Naive thymus-derived CD4-positive, alpha-beta T cell (primary cell): Measurements from ENCODE around the gene UBL4B. TPM values are rescaled to one million over a fixed set of nuclear protein-coding genes. Genes with fewer than 3 reads are reported as not detected.

Experiments
- ATAC-seq: fragments of 150-1000 bp; cut with Tn5 transposase; 2 replicates; pipeline ENCODE4 v1.10.0; 2021; ENCODE audit warnings: mild to moderate bottlenecking, moderate library complexity
- CTCF ChIA-PET: fragments of 350-600 bp; sonication (Branson Sonifier 250); formaldehyde crosslinking; loops from one replicate; lab custom pipeline; 2021; ENCODE audit warnings: antibody characterized with exemption; lab: Charles Lee
- POLR2A ChIA-PET: fragments of 350-600 bp; sonication (Branson Sonifier 250); formaldehyde crosslinking; loops from one replicate; lab custom pipeline; 2021; ENCODE audit warnings: antibody characterized with exemption, inconsistent platforms; lab: Charles Lee
- DNase-seq, 9 donors: peaks; one replicate each; pipeline versions ENCODE4 v3.0.0 to v3.0.0-alpha.2; 2020 to 2022; ENCODE audit warnings: mixed read lengths in 1 of 9
- H3K27ac ChIP-seq: one replicate; pipeline ENCODE4 v1.7.0; 2013; ENCODE audit warnings: mild to moderate bottlenecking, low read depth, low read length, moderate library complexity
- H3K27me3 ChIP-seq, 2 donors: one replicate each; pipeline ENCODE4 v1.7.0; 2013; ENCODE audit warnings: low read length in 2 of 2, mild to moderate bottlenecking in 2 of 2, moderate library complexity in 2 of 2; ENCODE audit not compliant: control insufficient read depth in 2 of 2, insufficient read depth in 2 of 2
- H3K36me3 ChIP-seq, 3 experiments: 1 replicate in 2 of 3; 2 replicates in 1 of 3; pipeline ENCODE4 v1.7.0; 2013; ENCODE audit warnings: low read length in 3 of 3, mild to moderate bottlenecking in 3 of 3, moderate library complexity in 1 of 3; ENCODE audit not compliant: insufficient read depth in 3 of 3, control insufficient read depth in 2 of 3
- H3K4me1 ChIP-seq, 2 donors: one replicate each; pipeline ENCODE4 v1.7.0; 2013; ENCODE audit warnings: low read length in 2 of 2, mild to moderate bottlenecking in 2 of 2, moderate library complexity in 1 of 2; ENCODE audit not compliant: control insufficient read depth in 2 of 2, insufficient read depth in 2 of 2
- H3K4me3 ChIP-seq: 2 replicates; pipeline ENCODE4 v1.7.0; 2013; ENCODE audit warnings: mild to moderate bottlenecking, low read length
- H3K9me3 ChIP-seq, 3 experiments: 1 replicate in 2 of 3; 2 replicates in 1 of 3; pipeline ENCODE4 v1.7.0; 2013; ENCODE audit warnings: low read length in 3 of 3; ENCODE audit not compliant: control insufficient read depth in 2 of 3
- H3K27ac Mint-ChIP-seq, 9 donors: one replicate each; pipeline ENCODE4 v1.8.0; 2020 to 2022; ENCODE audit warnings: mixed read lengths in 9 of 9, mild to moderate bottlenecking in 8 of 9, moderate library complexity in 5 of 9, inconsistent platforms in 2 of 9
- H3K27me3 Mint-ChIP-seq, 5 donors: one replicate each; pipeline ENCODE4 v1.8.0; 2021 to 2022; ENCODE audit warnings: mixed read lengths in 5 of 5, mild to moderate bottlenecking in 1 of 5
- H3K36me3 Mint-ChIP-seq, 5 donors: one replicate each; pipeline ENCODE4 v1.8.0; 2020 to 2022; ENCODE audit warnings: mixed read lengths in 5 of 5, mild to moderate bottlenecking in 3 of 5, inconsistent platforms in 1 of 5
- H3K4me1 Mint-ChIP-seq, 7 donors: one replicate each; pipeline ENCODE4 v1.8.0; 2020 to 2022; ENCODE audit warnings: mixed read lengths in 7 of 7, mild to moderate bottlenecking in 3 of 7, inconsistent platforms in 1 of 7
- H3K4me3 Mint-ChIP-seq, 10 donors: one replicate each; pipeline ENCODE4 v1.8.0; 2020 to 2022; ENCODE audit warnings: mild to moderate bottlenecking in 10 of 10, mixed read lengths in 10 of 10, moderate library complexity in 6 of 10, inconsistent platforms in 2 of 10
- H3K9me3 Mint-ChIP-seq, 11 donors: one replicate each; pipeline ENCODE4 v1.8.0; 2020 to 2022; ENCODE audit warnings: mixed read lengths in 11 of 11, mild to moderate bottlenecking in 4 of 11, inconsistent platforms in 1 of 11, moderate library complexity in 1 of 11
- intact Hi-C, 2 donors: fragments of 100-400 bp; cut with micrococcal nuclease; formaldehyde crosslinking; loops; one replicate each; pipeline ENCODE4 v1.15.1; 2023
- polyA plus RNA-seq, 2 donors: library from polyadenylated mRNA; unstranded; fragments of 300-500 nt; fragmentation: Illumina TruSeq; gene quantifications; one replicate each; pipeline ENCODE4 v1.2.3, GENCODE V29; 2021
- total RNA-seq, 6 experiments: library from RNA in 5 of 6; stranded (reverse) in 5 of 6; gene quantifications; 1 replicate in 5 of 6; 2 replicates in 1 of 6; pipeline ENCODE4 v1.2.3 and lab custom pipeline; 2021 to 2026

The UBL4B gene
- total and polyA plus RNA-seq, 7 experiments from 2014 or later = not detected

GRCh38 chr1:110133436-110133835, 21.2 kb downstream of the UBL4B start:
- no peak overlapping the region for H3K27ac Mint-ChIP-seq
- Histone ChIP-seq H3K27ac (no peak overlapping the region), H3K4me3 (no peak overlapping the region), H3K4me1 (peaks cover 0 to 3% of the 10 kb centered on the region in 2 donors), H3K9me3 (no peaks in the 10 kb centered on the region), H3K27me3 (peaks cover 0 to 5% of the 10 kb centered on the region in 2 donors), H3K36me3 (no peaks in the 10 kb centered on the region)
- H3K27me3 Mint-ChIP-seq = peaks cover 33 to 65% (median 52%) of the 10 kb centered on the region in 5 donors
- no peaks in the 10 kb centered on the region for H3K36me3 Mint-ChIP-seq
- ATAC-seq (no peak), DNase-seq (no peak)
- ChIA-PET CTCF (no interaction called here), POLR2A (no interaction called here)
- intact Hi-C loops = no loop called here
- H3K4me1 Mint-ChIP-seq = peaks cover 7 to 24% (median 16%) of the 10 kb centered on the region in 7 donors
- H3K4me3 Mint-ChIP-seq = no peak overlapping the region
- no peaks in the 10 kb centered on the region for H3K9me3 Mint-ChIP-seq

- ChIA-PET POLR2A (no interaction called here), CTCF (no interaction called here)
- DNase-seq (no peak), ATAC-seq (no peak)
- Mint-ChIP-seq H3K36me3 (no peaks in the 10 kb centered on the region), H3K4me3 (no peak overlapping the region), H3K27me3 (peaks cover 32 to 63% (median 56%) of the 10 kb centered on the region in 5 donors), H3K9me3 (no peaks in the 10 kb centered on the region), H3K27ac (no peak overlapping the region), H3K4me1 (peaks cover 7 to 24% (median 16%) of the 10 kb centered on the region in 7 donors)
- intact Hi-C loops = no loop called here
- peaks cover 0 to 5% of the 10 kb centered on the region in 2 donors for H3K27me3 ChIP-seq
- peaks cover 0 to 3% of the 10 kb centered on the region in 2 donors for H3K4me1 ChIP-seq
- no peak overlapping the region for H3K4me3 ChIP-seq
- H3K36me3 ChIP-seq = no peaks in the 10 kb centered on the region
- H3K27ac ChIP-seq = no peak overlapping the region
- no peaks in the 10 kb centered on the region for H3K9me3 ChIP-seq
Observed at GRCh38 chr1:110134050-110134595, 21.9 kb downstream of the UBL4B start.

- H3K4me3 Mint-ChIP-seq = no peak overlapping the region
- H3K9me3 ChIP-seq = no peaks in the 10 kb centered on the region
- POLR2A ChIA-PET = no interaction called here
- no peaks in the 10 kb centered on the region for H3K9me3 Mint-ChIP-seq
- H3K27me3 Mint-ChIP-seq = peaks cover 32 to 59% (median 58%) of the 10 kb centered on the region in 5 donors
- H3K4me1 Mint-ChIP-seq = peaks cover 7 to 24% (median 16%) of the 10 kb centered on the region in 7 donors
- no peak overlapping the region for H3K4me3 ChIP-seq
- ATAC-seq = no peak
- CTCF ChIA-PET = no interaction called here
- no peak for DNase-seq
- intact Hi-C loops = no loop called here
- no peak overlapping the region for H3K27ac Mint-ChIP-seq
- peaks cover 0 to 3% of the 10 kb centered on the region in 2 donors for H3K4me1 ChIP-seq
- H3K27ac ChIP-seq = no peak overlapping the region
- H3K27me3 ChIP-seq = peaks cover 0 to 7% of the 10 kb centered on the region in 2 donors
- no peaks in the 10 kb centered on the region for H3K36me3 ChIP-seq
- H3K36me3 Mint-ChIP-seq = no peaks in the 10 kb centered on the region
Observed at GRCh38 chr1:110135246-110135645, 23.0 kb downstream of the UBL4B start.

GRCh38 chr1:110135666-110136065, 23.4 kb downstream of the UBL4B start:
- Histone ChIP-seq H3K36me3 (no peaks in the 10 kb centered on the region), H3K27ac (no peak overlapping the region), H3K4me1 (peaks cover 0 to 3% of the 10 kb centered on the region in 2 donors), H3K9me3 (no peaks in the 10 kb centered on the region), H3K27me3 (peaks cover 0 to 6% of the 10 kb centered on the region in 2 donors), H3K4me3 (no peak overlapping the region)
- Mint-ChIP-seq H3K36me3 (no peaks in the 10 kb centered on the region), H3K4me3 (no peak overlapping the region), H3K27me3 (peaks cover 32 to 59% (median 55%) of the 10 kb centered on the region in 5 donors), H3K4me1 (peaks cover 7 to 23% (median 16%) of the 10 kb centered on the region in 7 donors), H3K27ac (no peak overlapping the region), H3K9me3 (no peaks in the 10 kb centered on the region)
- ATAC-seq (no peak), DNase-seq (no peak)
- POLR2A ChIA-PET = no interaction called here
- CTCF ChIA-PET = no interaction called here
- intact Hi-C loops = no loop called here

GRCh38 chr1:110136911-110137310, 24.7 kb downstream of the UBL4B start:
- intact Hi-C loops = no loop called here
- ATAC-seq (peak; percentile 41), DNase-seq (peak in 6 of 9 donors; percentile 14 to 37 (median 30))
- ChIA-PET POLR2A (no interaction called here), CTCF (no interaction called here)
- peaks cover 7 to 21% (median 16%) of the 10 kb centered on the region in 7 donors for H3K4me1 Mint-ChIP-seq
- no peaks in the 10 kb centered on the region for H3K36me3 Mint-ChIP-seq
- Histone ChIP-seq H3K36me3 (no peaks in the 10 kb centered on the region), H3K9me3 (no peaks in the 10 kb centered on the region), H3K27me3 (peaks cover 0 to 3% of the 10 kb centered on the region in 2 donors), H3K4me1 (peaks cover 0 to 3% of the 10 kb centered on the region in 2 donors), H3K4me3 (no peak overlapping the region), H3K27ac (no peak overlapping the region)
- H3K27ac Mint-ChIP-seq = peak overlapping the region in 1 of 9 donors; percentile 53
- peaks cover 21 to 56% (median 50%) of the 10 kb centered on the region in 5 donors for H3K27me3 Mint-ChIP-seq
- no peaks in the 10 kb centered on the region for H3K9me3 Mint-ChIP-seq
- H3K4me3 Mint-ChIP-seq = peak overlapping the region in 8 of 10 donors; percentile 1 to 53 (median 14)

- peaks cover 17 to 58% (median 53%) of the 10 kb centered on the region in 5 donors for H3K27me3 Mint-ChIP-seq
- DNase-seq (no peak), ATAC-seq (no peak)
- peaks cover 7 to 21% (median 16%) of the 10 kb centered on the region in 7 donors for H3K4me1 Mint-ChIP-seq
- no peaks in the 10 kb centered on the region for H3K36me3 Mint-ChIP-seq
- no peaks in the 10 kb centered on the region for H3K36me3 ChIP-seq
- ChIA-PET CTCF (no interaction called here), POLR2A (no interaction called here)
- intact Hi-C loops = no loop called here
- H3K27me3 ChIP-seq = peaks cover 0 to 3% of the 10 kb centered on the region in 2 donors
- H3K27ac ChIP-seq = no peak overlapping the region
- H3K4me3 ChIP-seq = no peak overlapping the region
- peaks cover 0 to 3% of the 10 kb centered on the region in 2 donors for H3K4me1 ChIP-seq
- H3K4me3 Mint-ChIP-seq = no peak overlapping the region
- H3K27ac Mint-ChIP-seq = no peak overlapping the region
- H3K9me3 Mint-ChIP-seq = no peaks in the 10 kb centered on the region
- no peaks in the 10 kb centered on the region for H3K9me3 ChIP-seq
Observed at GRCh38 chr1:110138956-110139355, 26.7 kb downstream of the UBL4B start.

- H3K9me3 ChIP-seq = no peaks in the 10 kb centered on the region
- no peaks in the 10 kb centered on the region for H3K36me3 ChIP-seq
- no peak overlapping the region for H3K4me3 Mint-ChIP-seq
- H3K4me1 Mint-ChIP-seq = no peaks in the 10 kb centered on the region
- H3K9me3 Mint-ChIP-seq = no peaks in the 10 kb centered on the region
- H3K36me3 Mint-ChIP-seq = no peaks in the 10 kb centered on the region
- no peak overlapping the region for H3K27ac ChIP-seq
- H3K4me1 ChIP-seq = no peaks in the 10 kb centered on the region
- ChIA-PET CTCF (no interaction called here), POLR2A (no interaction called here)
- peaks cover 0 to 39% (median 23%) of the 10 kb centered on the region in 5 donors for H3K27me3 Mint-ChIP-seq
- no peak overlapping the region for H3K4me3 ChIP-seq
- intact Hi-C loops = no loop called here
- no peak for ATAC-seq
- no peak for DNase-seq
- H3K27me3 ChIP-seq = peaks cover 0 to 6% of the 10 kb centered on the region in 2 donors
- no peak overlapping the region for H3K27ac Mint-ChIP-seq
Observed at GRCh38 chr1:110144366-110144765, 32.1 kb downstream of the UBL4B start.
